ENCODE measurements around the gene DCHS2. TPM values are rescaled to one million over a fixed set of nuclear protein-coding genes. Genes with fewer than 3 reads are reported as not detected.

The DCHS2 gene
- total and polyA plus RNA-seq, 5 donors from 2014 or later = not detected

DNA sequence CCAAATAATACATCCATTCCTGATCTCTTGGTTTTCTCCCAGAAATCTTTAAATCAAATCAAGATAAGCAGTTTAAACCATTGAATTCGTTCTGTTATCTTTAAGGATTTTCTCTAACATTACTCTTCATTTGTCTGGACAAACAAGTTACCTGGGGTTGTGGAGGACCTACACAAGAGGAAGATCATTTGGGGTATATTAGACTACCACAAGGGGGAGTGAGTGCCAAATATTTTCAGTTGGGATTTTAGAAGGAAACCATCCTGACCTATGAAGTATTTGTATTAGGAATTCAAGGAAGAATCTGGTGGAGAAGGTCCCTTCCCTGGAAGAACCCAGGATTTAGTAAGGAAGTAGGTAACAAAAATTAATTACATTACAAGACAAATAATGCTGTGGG is 12.0 kb upstream of the DCHS2 start:
- no peak overlapping the region for H3K27ac Mint-ChIP-seq
- H3K4me3 ChIP-seq (ENCODE audit: low read depth, low read length) = no peak overlapping the region
- DNase-seq (peak in 1 of 3 donors; percentile 11), ATAC-seq (ENCODE audit: low read depth in 2 of 2) (no peak)
- H3K4me1 ChIP-seq (ENCODE audit: control insufficient read depth, insufficient read depth, low read length, poor library complexity, severe bottlenecking) = no peaks in the 10 kb centered on the region
- H3K27ac ChIP-seq (ENCODE audit: insufficient read depth, low read length, poor library complexity, severe bottlenecking) = no peak overlapping the region
- H3K4me1 Mint-ChIP-seq = no peaks in the 10 kb centered on the region
- H3K4me3 Mint-ChIP-seq = no peak overlapping the region
- H3K36me3 Mint-ChIP-seq = no peaks in the 10 kb centered on the region
- H3K27me3 ChIP-seq (ENCODE audit: control insufficient read depth, insufficient read depth, low read length) = peaks cover 13% of the 10 kb centered on the region
- peaks cover 38% of the 10 kb centered on the region for H3K27me3 Mint-ChIP-seq
- H3K9me3 Mint-ChIP-seq = peaks cover 0 to 2% (median 0%) of the 10 kb centered on the region in 7 donors
- H3K9me3 ChIP-seq (ENCODE audit: control insufficient read depth in 2 of 2, low read length in 2 of 2) = no peaks in the 10 kb centered on the region
- H3K36me3 ChIP-seq (ENCODE audit: control insufficient read depth, insufficient read depth, low read length) = no peaks in the 10 kb centered on the region

DNA sequence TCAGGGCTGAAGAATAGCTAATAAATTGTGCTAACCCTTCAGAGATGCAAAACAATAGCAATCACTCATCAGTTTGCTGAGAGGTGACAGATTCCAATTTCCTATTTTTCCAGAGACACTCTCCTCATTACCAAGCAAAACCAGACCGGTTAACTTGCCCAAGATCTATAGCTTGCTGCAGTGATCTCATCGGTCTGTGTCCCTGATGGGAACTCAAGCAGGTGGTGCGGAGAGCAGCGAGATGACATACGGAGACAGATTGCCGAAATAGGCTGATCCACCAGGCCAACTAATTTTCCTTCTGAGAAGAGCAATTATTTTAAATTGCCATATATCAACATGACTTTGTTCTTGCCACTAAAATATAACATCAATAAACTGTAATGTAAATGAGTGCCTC is 10.5 kb upstream of the DCHS2 start:
- no peak overlapping the region for H3K27ac Mint-ChIP-seq

DNA sequence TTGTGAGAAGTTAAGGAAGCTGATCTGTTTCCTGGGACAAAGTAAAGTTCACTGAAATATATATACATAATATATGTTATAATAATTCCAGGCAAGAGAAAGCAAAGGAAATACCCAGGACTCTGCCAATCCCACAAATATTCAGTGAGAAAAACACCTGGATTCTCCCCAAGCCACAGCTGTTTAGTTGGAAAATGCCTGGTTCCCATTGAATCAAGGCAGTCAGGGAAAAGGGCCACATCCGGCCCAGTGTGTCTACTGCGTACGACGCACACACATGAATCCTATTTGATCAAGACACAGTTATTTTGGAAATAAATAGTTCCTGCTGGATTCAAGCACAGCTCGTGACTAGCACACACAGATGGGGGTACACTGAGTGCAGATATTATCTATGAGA is 6.3 kb upstream of the DCHS2 start:
- peaks cover 32% of the 10 kb centered on the region for H3K27me3 Mint-ChIP-seq
- ATAC-seq (ENCODE audit: low read depth in 2 of 2) (no peak), DNase-seq (no peak)
- H3K4me1 Mint-ChIP-seq = peaks cover 0 to 5% (median 0%) of the 10 kb centered on the region in 4 donors
- no peak overlapping the region for H3K27ac Mint-ChIP-seq
- Histone ChIP-seq H3K36me3 (ENCODE audit: control insufficient read depth, insufficient read depth, low read length) (no peaks in the 10 kb centered on the region), H3K27ac (ENCODE audit: insufficient read depth, low read length, poor library complexity, severe bottlenecking) (no peak overlapping the region), H3K4me1 (ENCODE audit: control insufficient read depth, insufficient read depth, low read length, poor library complexity, severe bottlenecking) (no peaks in the 10 kb centered on the region), H3K9me3 (ENCODE audit: control insufficient read depth in 2 of 2, low read length in 2 of 2) (no peaks in the 10 kb centered on the region), H3K4me3 (ENCODE audit: low read depth, low read length) (no peak overlapping the region), H3K27me3 (ENCODE audit: control insufficient read depth, insufficient read depth, low read length) (peaks cover 23% of the 10 kb centered on the region)
- peaks cover 0 to 6% (median 0%) of the 10 kb centered on the region in 7 donors for H3K9me3 Mint-ChIP-seq
- no peaks in the 10 kb centered on the region for H3K36me3 Mint-ChIP-seq
- H3K4me3 Mint-ChIP-seq = no peak overlapping the region

More for the DNA sequence above, 10.5 kb upstream of the DCHS2 start:
- Mint-ChIP-seq H3K27me3 (peaks cover 27% of the 10 kb centered on the region), H3K4me3 (no peak overlapping the region), H3K4me1 (no peaks in the 10 kb centered on the region), H3K9me3 (peaks cover 0 to 2% (median 0%) of the 10 kb centered on the region in 7 donors), H3K36me3 (no peaks in the 10 kb centered on the region)
- no peaks in the 10 kb centered on the region for H3K4me1 ChIP-seq (ENCODE audit: control insufficient read depth, insufficient read depth, low read length, poor library complexity, severe bottlenecking)
- no peaks in the 10 kb centered on the region for H3K36me3 ChIP-seq (ENCODE audit: control insufficient read depth, insufficient read depth, low read length)
- no peak for ATAC-seq (ENCODE audit: low read depth in 2 of 2)
- DNase-seq = no peak
- H3K27ac ChIP-seq (ENCODE audit: insufficient read depth, low read length, poor library complexity, severe bottlenecking) = no peak overlapping the region
- H3K9me3 ChIP-seq (ENCODE audit: control insufficient read depth in 2 of 2, low read length in 2 of 2) = no peaks in the 10 kb centered on the region
- H3K27me3 ChIP-seq (ENCODE audit: control insufficient read depth, insufficient read depth, low read length) = peaks cover 13% of the 10 kb centered on the region
- no peak overlapping the region for H3K4me3 ChIP-seq (ENCODE audit: low read depth, low read length)

DNA sequence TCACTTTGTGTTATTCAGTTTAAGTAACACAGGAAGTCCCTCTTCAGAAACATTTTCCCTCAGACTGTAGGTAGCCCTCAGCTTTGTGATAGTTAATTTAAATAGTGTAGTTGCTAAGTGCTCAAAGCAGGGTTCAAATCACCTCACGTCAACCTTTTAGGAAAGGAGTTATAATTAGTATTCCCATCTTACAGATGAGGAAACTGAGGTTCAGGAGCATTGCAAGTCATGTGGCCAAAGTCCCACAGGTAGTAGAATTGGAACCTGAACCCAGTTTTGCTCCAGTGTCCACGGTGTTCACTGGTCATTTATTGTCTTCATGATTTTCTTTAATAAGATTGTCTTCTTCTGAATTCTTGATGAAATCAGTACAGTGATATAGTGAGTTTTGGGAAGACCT is 4.3 kb upstream of the DCHS2 start:
- H3K4me3 Mint-ChIP-seq = peak overlapping the region in 1 of 4 donors; percentile 56

DNA sequence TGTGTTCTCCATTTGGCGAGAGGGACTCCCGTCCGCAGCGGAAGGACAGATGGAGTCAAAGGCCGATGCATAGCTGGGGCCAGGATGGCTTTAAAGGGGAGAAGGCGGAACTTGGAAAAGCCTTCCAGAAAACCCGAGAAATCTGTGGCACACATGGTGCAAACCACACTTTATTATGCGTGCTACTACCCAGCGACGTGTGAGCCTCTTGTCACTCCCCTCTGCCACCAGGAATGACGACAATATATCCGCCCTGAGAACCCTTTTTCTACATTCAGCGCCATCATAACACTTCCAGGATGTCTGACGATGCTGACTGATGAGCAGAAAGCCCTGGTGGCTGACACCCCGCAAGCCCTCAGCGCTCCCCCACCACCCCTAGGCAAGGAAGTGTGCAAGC is 689 bp upstream of the DCHS2 start:
- Mint-ChIP-seq H3K9me3 (peaks cover 0 to 7% (median 0%) of the 10 kb centered on the region in 7 donors), H3K27ac (no peak overlapping the region), H3K36me3 (no peaks in the 10 kb centered on the region), H3K4me1 (peaks cover 0 to 20% (median 4%) of the 10 kb centered on the region in 4 donors), H3K27me3 (peaks cover 49% of the 10 kb centered on the region), H3K4me3 (peak overlapping the region in 1 of 4 donors; percentile 29)
- Histone ChIP-seq H3K36me3 (ENCODE audit: control insufficient read depth, insufficient read depth, low read length) (no peaks in the 10 kb centered on the region), H3K27me3 (ENCODE audit: control insufficient read depth, insufficient read depth, low read length) (peaks cover 20% of the 10 kb centered on the region), H3K27ac (ENCODE audit: insufficient read depth, low read length, poor library complexity, severe bottlenecking) (no peak overlapping the region), H3K4me3 (ENCODE audit: low read depth, low read length) (no peak overlapping the region), H3K4me1 (ENCODE audit: control insufficient read depth, insufficient read depth, low read length, poor library complexity, severe bottlenecking) (no peaks in the 10 kb centered on the region), H3K9me3 (ENCODE audit: control insufficient read depth in 2 of 2, low read length in 2 of 2) (no peaks in the 10 kb centered on the region)
- DNase-seq (no peak), ATAC-seq (ENCODE audit: low read depth in 2 of 2) (no peak)

More for the DNA sequence above, 4.3 kb upstream of the DCHS2 start:
- H3K36me3 ChIP-seq (ENCODE audit: control insufficient read depth, insufficient read depth, low read length) = no peaks in the 10 kb centered on the region
- Mint-ChIP-seq H3K9me3 (peaks cover 0 to 6% (median 0%) of the 10 kb centered on the region in 7 donors), H3K27me3 (peaks cover 39% of the 10 kb centered on the region), H3K36me3 (no peaks in the 10 kb centered on the region), H3K4me1 (peaks cover 0 to 12% (median 4%) of the 10 kb centered on the region in 4 donors), H3K27ac (no peak overlapping the region)
- no peak for ATAC-seq (ENCODE audit: low read depth in 2 of 2)
- H3K4me3 ChIP-seq (ENCODE audit: low read depth, low read length) = no peak overlapping the region
- no peaks in the 10 kb centered on the region for H3K4me1 ChIP-seq (ENCODE audit: control insufficient read depth, insufficient read depth, low read length, poor library complexity, severe bottlenecking)
- peaks cover 25% of the 10 kb centered on the region for H3K27me3 ChIP-seq (ENCODE audit: control insufficient read depth, insufficient read depth, low read length)
- DNase-seq = no peak
- H3K9me3 ChIP-seq (ENCODE audit: control insufficient read depth in 2 of 2, low read length in 2 of 2) = no peaks in the 10 kb centered on the region
- H3K27ac ChIP-seq (ENCODE audit: insufficient read depth, low read length, poor library complexity, severe bottlenecking) = no peak overlapping the region

DNA sequence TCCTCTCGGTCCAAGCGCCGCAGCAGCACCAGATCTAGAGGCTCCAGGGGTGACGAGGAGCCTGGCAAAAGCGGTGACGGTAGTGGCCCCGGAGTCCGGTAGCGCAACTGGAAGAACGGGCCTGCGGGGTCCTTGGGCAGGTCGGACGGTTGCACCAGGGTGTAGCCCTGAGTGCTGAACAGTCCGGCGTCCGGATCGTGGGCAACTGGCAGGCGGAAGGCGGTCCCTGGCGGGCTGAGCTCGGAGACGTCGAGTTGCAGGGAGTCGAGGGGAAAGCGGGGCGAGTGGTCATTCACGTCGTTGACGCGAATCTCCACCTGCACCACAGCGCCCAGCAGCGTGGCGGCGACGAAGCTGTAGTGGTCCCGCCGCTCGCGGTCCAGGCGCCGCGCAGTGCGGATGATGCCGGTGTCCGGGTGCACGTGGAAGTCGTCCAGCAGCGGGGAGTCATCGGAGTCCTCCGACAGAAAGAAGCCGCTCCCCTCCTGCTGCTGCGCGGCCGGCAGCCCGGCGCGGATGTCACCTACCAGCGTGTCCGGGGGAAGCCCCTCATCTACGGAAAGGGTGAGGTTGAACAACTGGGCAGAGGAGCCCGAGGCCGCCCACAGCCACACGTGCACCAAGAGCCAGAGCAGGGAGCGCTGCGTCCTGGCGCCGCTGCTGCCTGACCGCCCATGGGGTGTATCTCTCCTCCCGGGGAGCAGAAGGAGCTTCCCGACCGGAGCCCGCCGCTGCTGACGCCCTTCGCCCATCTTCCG is 837 bp downstream of the DCHS2 start:
- peaks cover 0 to 7% (median 0%) of the 10 kb centered on the region in 7 donors for H3K9me3 Mint-ChIP-seq
- H3K4me3 Mint-ChIP-seq = peak overlapping the region in 1 of 4 donors; percentile 61
- peaks cover 49% of the 10 kb centered on the region for H3K27me3 Mint-ChIP-seq
- no peak overlapping the region for H3K27ac ChIP-seq (ENCODE audit: insufficient read depth, low read length, poor library complexity, severe bottlenecking)
- ATAC-seq (ENCODE audit: low read depth in 2 of 2) (no peak), DNase-seq (peak in 1 of 3 donors; percentile 16)
- no peak overlapping the region for H3K27ac Mint-ChIP-seq
- no peaks in the 10 kb centered on the region for H3K4me1 ChIP-seq (ENCODE audit: control insufficient read depth, insufficient read depth, low read length, poor library complexity, severe bottlenecking)
- H3K4me1 Mint-ChIP-seq = peaks cover 0 to 20% (median 4%) of the 10 kb centered on the region in 4 donors
- H3K36me3 Mint-ChIP-seq = no peaks in the 10 kb centered on the region
- no peaks in the 10 kb centered on the region for H3K9me3 ChIP-seq (ENCODE audit: control insufficient read depth in 2 of 2, low read length in 2 of 2)
- no peak overlapping the region for H3K4me3 ChIP-seq (ENCODE audit: low read depth, low read length)
- no peaks in the 10 kb centered on the region for H3K36me3 ChIP-seq (ENCODE audit: control insufficient read depth, insufficient read depth, low read length)
- H3K27me3 ChIP-seq (ENCODE audit: control insufficient read depth, insufficient read depth, low read length) = peaks cover 22% of the 10 kb centered on the region

DNA sequence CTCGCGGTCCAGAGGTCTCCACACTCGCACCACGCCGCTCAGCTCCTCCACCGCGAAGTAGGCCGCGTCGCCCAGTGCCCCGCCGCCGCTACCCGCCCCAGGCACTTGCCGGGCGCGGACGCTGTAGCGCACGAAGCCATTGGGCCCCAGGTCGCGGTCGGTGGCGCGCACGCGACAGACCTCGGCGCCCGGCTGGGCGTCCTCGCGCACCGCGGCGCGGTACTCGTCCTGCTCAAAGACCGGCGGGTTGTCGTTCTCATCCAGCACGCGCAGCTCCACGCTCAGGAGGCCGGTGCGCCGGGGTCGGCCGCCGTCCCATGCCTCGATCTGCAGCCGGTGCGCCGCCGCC is 1.4 kb downstream of the DCHS2 start:
- no peak overlapping the region for H3K4me3 ChIP-seq (ENCODE audit: low read depth, low read length)

More for the DNA sequence above, 1.4 kb downstream of the DCHS2 start:
- H3K9me3 Mint-ChIP-seq = peaks cover 0 to 7% (median 0%) of the 10 kb centered on the region in 7 donors
- Histone ChIP-seq H3K36me3 (ENCODE audit: control insufficient read depth, insufficient read depth, low read length) (no peaks in the 10 kb centered on the region), H3K9me3 (ENCODE audit: control insufficient read depth in 2 of 2, low read length in 2 of 2) (no peaks in the 10 kb centered on the region), H3K4me1 (ENCODE audit: control insufficient read depth, insufficient read depth, low read length, poor library complexity, severe bottlenecking) (no peaks in the 10 kb centered on the region), H3K27ac (ENCODE audit: insufficient read depth, low read length, poor library complexity, severe bottlenecking) (no peak overlapping the region), H3K27me3 (ENCODE audit: control insufficient read depth, insufficient read depth, low read length) (peaks cover 22% of the 10 kb centered on the region)
- no peak overlapping the region for H3K27ac Mint-ChIP-seq
- no peaks in the 10 kb centered on the region for H3K36me3 Mint-ChIP-seq
- peaks cover 49% of the 10 kb centered on the region for H3K27me3 Mint-ChIP-seq
- ATAC-seq (ENCODE audit: low read depth in 2 of 2) (no peak), DNase-seq (peak in 1 of 3 donors; percentile 2)
- peaks cover 0 to 20% (median 4%) of the 10 kb centered on the region in 4 donors for H3K4me1 Mint-ChIP-seq
- no peak overlapping the region for H3K4me3 Mint-ChIP-seq
